A549 (cell line): Measurements from ENCODE around the gene SPTSSA.

Experiments used
- CTCF ChIP-seq: fragments of >200 bp; sonication (Bioruptor Twin); formaldehyde crosslinking; IDR thresholded peaks from 3 replicates; pipeline ENCODE4 v1.5.1; 2016
- EP300 ChIP-seq, 2 experiments: fragments of >200 bp; sonication (Bioruptor Twin); formaldehyde crosslinking; IDR thresholded peaks; 2 replicates in 1 of 2; 3 replicates in 1 of 2; pipeline ENCODE4 v1.6.1; 2016 to 2017
- HEYL ChIP-seq: fragments of 250-450 bp; sonication (Bioruptor Pico); IDR thresholded peaks from 2 replicates; pipeline ENCODE4 v1.8.0; 2021; ENCODE audit warnings: mild to moderate bottlenecking, moderate library complexity
- KDM5A ChIP-seq: fragments of 200-600 bp; sonication (generic); IDR thresholded peaks from 2 replicates; pipeline ENCODE4 v1.6.1; 2016; ENCODE audit warnings: antibody characterized with exemption, mild to moderate bottlenecking
- PBX3 ChIP-seq: IDR thresholded peaks from 2 replicates; pipeline ENCODE4 v1.6.1; 2012
- POLR2A ChIP-seq: IDR thresholded peaks from 2 replicates; pipeline ENCODE4 v1.6.1; 2012; ENCODE audit warnings: mild to moderate bottlenecking, low read length
- POLR2AphosphoS2 ChIP-seq: conservative IDR thresholded peaks from 2 replicates; pipeline ENCODE4 v1.6.1; 2012; ENCODE audit warnings: low read length, improper control_type of control experiment, inconsistent platforms
- RAD21 ChIP-seq, 2 experiments: fragments of >200 bp in 1 of 2; sonication (Bioruptor Twin) in 1 of 2; formaldehyde crosslinking in 1 of 2; IDR thresholded peaks in 1 of 2; conservative IDR thresholded peaks in 1 of 2; 2 replicates in 1 of 2; 3 replicates in 1 of 2; pipeline ENCODE4 v1.6.1; 2012 to 2018; ENCODE audit warnings: inconsistent platforms in 1 of 2
- SMC3 ChIP-seq: fragments of >200 bp; sonication (Bioruptor Twin); formaldehyde crosslinking; IDR thresholded peaks from 3 replicates; pipeline ENCODE4 v1.6.1; 2018; ENCODE audit warnings: inconsistent platforms
- SREBF2 ChIP-seq: fragments of 450-650 bp; IDR thresholded peaks from 2 replicates; pipeline ENCODE4 v1.6.1; 2014; ENCODE audit warnings: mild to moderate bottlenecking, moderate library complexity
- TF ChIP-seq, protein P1 (sequence below): IDR thresholded peaks from 2 replicates; pipeline ENCODE4 v1.6.1; 2012
- TF ChIP-seq, protein P2 (sequence below): fragments of 250-450 bp; sonication (Bioruptor Pico); IDR thresholded peaks from 2 replicates; pipeline ENCODE4 v1.5.0; 2020; ENCODE audit warnings: low read depth, mild to moderate bottlenecking, moderate library complexity
- TF ChIP-seq, protein P3 (sequence below): fragments of 450-650 bp; IDR thresholded peaks from 2 replicates; pipeline ENCODE4 v1.6.1; 2014; ENCODE audit warnings: antibody characterized with exemption

GRCh38 chr14:34489324-34489723 lies 27.3 kb upstream of the SPTSSA start:
- TF ChIP-seq CTCF (no peak), SMC3 (no peak), POLR2AphosphoS2 (no peak), KDM5A (no peak), HEYL (CRISPR knock-in tag) (no peak), POLR2A (no peak), SREBF2 (no peak), EP300 (IDR thresholded peaks at IDR 0.05) (no peak), RAD21 (conservative IDR thresholded peaks at IDR 0.05 in 1 of 2, IDR thresholded peaks at IDR 0.05 in 1 of 2) (no peak), PBX3 (no peak)
- TF ChIP-seq, protein P1, sequence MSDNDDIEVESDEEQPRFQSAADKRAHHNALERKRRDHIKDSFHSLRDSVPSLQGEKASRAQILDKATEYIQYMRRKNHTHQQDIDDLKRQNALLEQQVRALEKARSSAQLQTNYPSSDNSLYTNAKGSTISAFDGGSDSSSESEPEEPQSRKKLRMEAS = no peak
- TF ChIP-seq, protein P2, sequence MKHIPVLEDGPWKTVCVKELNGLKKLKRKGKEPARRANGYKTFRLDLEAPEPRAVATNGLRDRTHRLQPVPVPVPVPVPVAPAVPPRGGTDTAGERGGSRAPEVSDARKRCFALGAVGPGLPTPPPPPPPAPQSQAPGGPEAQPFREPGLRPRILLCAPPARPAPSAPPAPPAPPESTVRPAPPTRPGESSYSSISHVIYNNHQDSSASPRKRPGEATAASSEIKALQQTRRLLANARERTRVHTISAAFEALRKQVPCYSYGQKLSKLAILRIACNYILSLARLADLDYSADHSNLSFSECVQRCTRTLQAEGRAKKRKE (CRISPR knock-in tag) = no peak
- TF ChIP-seq, protein P3, sequence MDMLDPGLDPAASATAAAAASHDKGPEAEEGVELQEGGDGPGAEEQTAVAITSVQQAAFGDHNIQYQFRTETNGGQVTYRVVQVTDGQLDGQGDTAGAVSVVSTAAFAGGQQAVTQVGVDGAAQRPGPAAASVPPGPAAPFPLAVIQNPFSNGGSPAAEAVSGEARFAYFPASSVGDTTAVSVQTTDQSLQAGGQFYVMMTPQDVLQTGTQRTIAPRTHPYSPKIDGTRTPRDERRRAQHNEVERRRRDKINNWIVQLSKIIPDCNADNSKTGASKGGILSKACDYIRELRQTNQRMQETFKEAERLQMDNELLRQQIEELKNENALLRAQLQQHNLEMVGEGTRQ = no peak
